ENCODE results near the gene RNF212B.

- TF ChIP-seq, protein P1, sequence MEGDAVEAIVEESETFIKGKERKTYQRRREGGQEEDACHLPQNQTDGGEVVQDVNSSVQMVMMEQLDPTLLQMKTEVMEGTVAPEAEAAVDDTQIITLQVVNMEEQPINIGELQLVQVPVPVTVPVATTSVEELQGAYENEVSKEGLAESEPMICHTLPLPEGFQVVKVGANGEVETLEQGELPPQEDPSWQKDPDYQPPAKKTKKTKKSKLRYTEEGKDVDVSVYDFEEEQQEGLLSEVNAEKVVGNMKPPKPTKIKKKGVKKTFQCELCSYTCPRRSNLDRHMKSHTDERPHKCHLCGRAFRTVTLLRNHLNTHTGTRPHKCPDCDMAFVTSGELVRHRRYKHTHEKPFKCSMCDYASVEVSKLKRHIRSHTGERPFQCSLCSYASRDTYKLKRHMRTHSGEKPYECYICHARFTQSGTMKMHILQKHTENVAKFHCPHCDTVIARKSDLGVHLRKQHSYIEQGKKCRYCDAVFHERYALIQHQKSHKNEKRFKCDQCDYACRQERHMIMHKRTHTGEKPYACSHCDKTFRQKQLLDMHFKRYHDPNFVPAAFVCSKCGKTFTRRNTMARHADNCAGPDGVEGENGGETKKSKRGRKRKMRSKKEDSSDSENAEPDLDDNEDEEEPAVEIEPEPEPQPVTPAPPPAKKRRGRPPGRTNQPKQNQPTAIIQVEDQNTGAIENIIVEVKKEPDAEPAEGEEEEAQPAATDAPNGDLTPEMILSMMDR (conservative IDR thresholded peaks at IDR 0.05 in 1 of 2, IDR thresholded peaks at IDR 0.05 in 1 of 2; ENCODE audit: low read depth in 1 of 2, low read length in 2 of 2) = no peak
- no peak for TF ChIP-seq EZH2 (IDR thresholded peaks at IDR 0.05; ENCODE audit: low read length, missing control alignments)
These were observed 5.3 kb downstream of the RNF212B start for GRCh38 chr14:23243066-23243465.

All from fibroblast of lung (primary cell).